GM18861 (cell line): ENCODE results near the gene KCTD15.

Experiments used
- ATAC-seq: cut with Tn5 transposase; IDR thresholded peaks from one replicate; pipeline ENCODE4 v1.9.1; 2021; ENCODE audit not compliant: unreplicated experiment

Gene KCTD15

DNA sequence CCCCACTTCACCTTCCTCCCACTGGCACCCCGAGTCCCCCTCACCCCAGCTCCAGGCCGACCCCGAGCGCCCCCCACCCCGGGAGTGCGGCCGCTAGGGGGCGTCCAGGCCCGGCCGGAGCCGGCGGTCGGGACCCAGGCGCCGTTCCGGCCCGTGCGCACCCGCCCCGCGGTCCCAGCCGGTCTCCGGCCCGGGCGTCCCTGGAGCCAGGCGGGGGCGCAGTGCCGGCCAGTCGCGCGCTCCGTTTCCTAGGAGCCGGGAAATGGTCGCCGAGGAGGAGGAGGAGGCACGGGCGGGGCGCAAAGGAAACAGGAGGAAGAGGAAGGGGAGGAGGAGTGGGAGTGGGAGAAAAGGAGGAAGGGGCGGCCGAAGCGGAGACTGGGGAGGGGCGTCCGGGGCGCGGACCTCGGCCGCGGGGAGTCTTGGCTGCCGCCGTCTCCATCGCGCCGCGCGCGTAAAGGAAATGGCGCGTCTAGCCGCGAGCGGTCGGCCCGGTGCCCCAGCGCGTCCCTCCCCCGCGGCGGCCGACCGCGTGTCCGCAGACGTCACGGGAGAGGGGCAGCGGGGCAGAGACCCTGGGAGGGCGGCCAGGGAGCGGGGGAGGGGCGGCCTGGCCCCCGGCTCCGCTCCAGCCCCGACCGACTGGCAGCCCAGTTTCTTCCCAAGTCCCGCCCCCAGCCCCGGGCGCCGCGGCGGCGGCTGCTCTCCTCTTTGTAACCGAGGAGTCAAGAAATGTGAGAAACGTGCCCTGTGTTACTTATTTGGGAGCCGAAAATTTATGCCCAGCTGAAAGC, 1.1 kb upstream of the KCTD15 start:
- ATAC-seq = no peak

DNA sequence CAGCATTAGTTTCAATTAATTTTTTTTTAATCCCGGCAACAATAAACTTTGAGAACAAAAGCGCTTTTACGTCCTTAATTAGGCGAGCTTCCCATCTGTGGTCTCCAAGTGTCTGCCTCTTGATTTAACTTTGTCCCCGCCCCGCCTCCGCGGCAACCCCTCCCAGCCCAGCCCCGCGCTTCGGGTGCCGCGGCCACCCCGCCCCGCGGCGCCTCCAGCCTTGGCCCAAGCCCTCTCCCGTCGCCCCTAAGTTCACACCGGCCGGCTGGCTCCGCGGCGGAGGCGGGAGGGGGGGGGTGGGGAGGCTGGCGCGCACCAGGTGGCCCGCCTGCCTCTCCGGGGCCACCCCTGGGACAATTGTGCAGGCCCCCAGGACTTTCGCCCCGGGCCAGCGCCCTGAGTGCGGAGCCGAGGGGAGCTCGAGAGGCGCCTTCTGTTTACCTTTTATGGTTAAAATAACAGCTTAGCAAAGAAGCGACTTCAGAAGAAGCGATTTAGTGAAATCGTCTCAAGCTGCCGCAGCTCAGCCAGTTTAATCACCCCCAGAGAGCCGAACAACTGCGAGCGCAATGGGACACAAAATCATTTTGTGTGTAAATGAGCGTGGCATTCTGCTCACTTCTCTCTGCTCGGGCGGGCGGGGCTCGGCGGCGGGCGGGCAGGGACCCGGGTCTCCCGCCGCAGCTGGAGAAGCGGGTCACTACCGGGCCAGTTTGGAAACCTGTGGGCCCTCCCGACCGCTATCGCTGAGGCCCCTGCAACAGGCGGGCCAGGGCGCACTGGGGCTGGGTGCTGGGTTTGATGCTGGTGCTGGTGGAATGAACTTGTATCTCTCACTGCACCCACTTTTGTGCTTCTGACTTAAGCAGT, 1.4 kb downstream of the KCTD15 start:
- no peak for ATAC-seq

DNA sequence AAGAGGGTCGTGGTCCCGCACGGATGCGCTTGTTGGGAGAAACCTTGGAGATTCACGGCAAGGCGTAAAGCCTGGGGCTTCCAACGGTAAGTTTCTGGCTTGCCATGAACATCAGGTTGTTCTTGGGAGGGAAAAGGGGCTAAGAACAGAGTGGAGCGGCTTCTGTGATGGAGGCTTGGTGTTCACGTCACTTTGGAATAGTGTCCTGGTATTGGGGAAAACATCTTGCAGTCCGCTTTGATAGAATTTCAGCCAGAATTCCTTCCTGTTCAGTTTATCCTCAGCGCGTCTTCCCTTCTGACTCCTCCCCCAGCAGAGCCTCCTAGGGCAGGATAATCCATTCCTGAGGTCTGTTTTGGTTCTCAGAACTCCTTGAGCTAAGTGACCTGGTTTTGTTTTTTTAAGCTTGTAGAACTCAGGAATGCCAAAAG, 2.0 kb downstream of the KCTD15 start:
- no peak for ATAC-seq

DNA sequence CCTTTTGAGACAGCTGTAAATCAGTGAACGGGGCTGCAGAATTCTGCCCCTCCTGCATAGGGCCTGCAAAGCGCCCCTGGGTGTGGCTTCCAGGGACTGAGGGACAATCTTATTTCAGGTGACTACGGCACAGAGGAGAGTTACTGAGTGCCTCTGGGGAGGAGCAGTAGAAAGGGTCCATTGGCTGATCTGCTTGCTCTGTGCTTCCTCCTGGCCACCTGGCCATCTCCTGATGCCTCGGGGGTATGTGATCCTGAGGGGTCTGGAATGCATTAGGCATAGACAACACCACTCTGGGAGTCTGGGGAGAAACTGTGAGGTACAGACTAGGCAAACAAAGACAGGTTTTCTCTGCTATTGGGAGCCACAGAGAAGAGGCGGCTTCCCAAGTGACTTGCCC, 2.8 kb downstream of the KCTD15 start:
- no peak for ATAC-seq

DNA sequence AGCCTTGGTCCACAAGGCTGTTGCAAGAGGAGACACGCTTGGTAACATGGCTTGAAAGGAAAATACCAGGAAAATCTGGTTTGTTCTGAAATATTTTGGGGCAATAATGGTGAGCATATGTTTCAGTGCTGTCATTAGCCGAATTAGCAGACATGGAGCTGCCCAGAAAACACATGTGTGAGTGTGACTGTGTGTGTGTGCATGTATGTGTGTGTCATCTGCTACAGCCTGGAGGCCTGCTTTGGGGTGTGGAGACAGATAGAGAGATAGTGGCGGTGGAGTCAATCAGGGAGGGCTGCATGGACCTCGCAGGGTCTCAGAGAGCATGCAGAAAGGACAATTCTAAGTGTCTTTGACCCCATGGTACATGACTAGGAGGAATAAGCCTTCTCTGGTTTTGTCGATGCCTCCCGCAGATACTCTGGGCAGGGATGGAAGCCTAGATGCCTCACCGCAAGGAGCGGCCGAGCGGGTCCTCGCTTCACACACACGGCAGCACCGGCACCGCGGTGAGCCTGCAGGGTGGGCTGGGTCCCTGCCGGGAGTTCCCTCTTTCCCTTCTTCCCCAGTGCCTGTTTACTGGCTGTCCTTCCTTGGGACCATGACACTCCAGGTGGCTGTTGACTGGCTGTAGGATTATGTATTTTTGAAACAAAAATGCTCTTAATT, 3.5 kb downstream of the KCTD15 start:
- ATAC-seq = no peak

DNA sequence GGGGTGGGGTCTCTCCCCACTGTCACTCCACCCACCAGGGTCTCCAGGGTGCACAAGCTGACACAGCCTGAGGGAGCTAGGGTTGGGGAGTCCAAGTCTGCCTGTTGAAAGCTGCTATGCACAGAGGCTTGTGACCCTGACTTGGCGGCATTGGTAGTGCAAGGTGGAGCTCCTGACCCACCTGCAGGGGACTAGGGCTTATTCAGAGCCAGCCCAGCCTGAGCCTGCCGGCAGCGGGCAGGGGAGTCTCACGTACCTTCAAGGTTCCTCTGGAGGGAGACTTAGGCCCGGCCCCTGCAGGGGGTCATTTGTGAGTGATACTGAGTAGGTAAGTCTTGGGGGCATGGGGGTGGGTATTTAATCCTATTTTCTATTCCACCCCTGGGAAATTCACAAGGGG, 4.7 kb downstream of the KCTD15 start:
- no peak for ATAC-seq

DNA sequence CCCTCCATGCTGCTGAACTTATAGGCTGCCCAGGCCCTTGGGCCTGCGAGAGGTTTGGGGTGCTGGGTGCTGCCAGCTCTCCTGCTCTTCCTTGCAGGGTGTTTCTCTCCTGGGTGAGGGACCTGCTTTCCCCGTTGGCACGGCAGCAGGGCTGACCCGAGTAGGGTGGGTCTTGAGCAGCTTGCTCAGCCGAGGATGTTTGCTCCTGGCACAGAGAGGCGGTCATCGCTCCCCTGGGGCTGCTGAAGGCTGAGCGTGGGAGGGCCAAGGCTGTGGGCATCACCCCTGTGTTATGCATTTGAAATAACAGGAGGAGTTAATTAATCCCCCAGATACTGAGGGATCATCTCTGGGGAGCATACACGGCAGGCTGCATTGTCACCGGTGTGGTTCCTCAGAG, 5.3 kb downstream of the KCTD15 start:
- ATAC-seq = no peak

DNA sequence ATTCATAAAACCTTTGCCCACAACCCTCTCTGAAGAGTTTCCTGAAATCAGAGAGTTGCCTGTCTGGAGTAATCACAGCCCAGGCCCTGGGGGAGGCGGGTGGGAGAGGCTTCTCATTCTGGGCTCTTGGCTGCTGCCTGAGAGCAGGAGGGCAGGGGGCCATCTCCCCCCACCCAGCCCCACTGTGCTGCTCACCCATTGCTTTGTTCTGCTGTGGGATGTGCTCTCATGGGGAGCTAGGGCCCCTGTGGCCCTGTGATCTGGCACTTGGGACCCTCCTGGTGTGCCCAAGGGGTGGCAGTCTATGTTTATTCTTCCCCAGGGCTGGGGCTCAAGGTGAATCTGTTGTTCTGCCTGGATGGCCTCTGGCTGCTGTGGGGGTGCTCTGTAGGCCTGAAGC, 6.1 kb downstream of the KCTD15 start:
- ATAC-seq = no peak

DNA sequence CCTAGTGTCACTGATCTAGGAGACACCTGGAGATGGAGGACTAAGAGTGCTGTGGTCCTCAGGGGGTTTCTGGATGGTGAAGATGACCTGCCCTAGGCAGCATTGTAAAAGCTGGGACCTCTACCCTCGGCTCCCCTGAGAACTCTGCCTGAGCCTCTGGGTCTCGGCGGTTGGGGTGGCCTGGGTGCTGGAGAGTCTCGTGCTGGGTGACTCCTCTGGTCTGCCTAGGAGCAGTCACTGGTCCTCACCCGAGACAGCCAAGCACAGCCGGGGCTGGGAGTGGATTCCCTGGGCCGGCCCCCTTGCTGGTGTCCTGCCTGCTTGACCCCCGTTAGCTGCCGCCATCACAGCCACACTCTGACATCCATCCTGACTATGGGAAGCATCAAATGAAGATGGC, 6.7 kb downstream of the KCTD15 start:
- no peak for ATAC-seq

DNA sequence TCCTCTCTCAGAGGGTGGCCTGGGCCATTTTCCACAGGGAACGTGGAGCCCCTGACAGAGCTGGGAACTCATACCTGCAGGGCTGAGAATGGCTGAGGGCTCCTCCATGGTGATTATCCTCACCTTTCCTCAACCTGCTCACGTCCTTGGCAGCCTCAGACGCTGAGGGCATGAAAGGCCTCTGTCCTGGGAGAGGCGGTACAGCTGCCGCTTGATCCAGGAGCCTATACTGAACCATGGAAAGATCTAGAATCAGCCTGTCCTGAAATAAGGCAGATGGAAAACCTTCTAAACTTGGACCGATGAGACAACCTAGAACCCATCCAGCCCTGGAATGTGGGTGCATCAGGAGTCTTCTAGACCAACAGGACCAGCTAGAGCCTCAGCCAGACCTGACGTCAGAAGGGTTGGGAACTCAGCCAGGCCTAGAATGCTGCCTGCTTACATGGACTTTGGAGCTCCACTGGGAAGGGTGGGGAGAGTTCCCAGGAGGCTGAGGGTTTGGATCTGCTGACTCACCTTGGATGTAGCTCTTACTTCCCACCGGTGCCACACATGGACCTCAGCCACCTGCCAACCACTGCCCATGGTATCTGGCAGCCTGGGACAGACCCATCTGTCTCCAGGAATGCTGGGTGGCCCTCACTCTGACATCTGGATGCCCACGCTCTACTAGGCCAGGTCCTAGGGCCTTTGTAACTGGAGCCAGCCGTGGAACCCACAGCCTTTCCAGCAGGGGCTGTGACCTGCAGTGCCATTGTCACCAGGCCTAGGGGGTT, 7.5 kb downstream of the KCTD15 start:
- ATAC-seq = no peak

DNA sequence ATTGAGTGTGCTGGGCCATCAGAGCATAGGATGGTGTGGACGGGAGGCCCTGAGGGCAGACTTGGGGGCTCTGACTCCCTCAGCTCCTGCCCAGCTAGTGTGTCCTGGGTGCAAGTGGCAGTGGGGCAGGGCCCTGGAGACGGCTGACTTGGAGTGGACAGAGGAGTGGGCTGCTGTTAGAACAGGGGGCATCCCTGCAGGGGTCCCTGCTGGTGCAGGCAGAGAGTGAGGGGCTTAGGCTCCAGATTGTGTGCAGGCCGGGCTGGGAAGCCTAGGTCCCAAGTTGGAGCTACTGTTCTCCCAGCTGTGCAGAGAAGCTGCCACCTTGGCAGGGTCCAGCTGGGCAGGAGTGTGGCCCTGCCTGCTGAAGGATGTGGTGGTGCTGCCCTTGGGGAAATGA, 8.6 kb downstream of the KCTD15 start:
- no peak for ATAC-seq

DNA sequence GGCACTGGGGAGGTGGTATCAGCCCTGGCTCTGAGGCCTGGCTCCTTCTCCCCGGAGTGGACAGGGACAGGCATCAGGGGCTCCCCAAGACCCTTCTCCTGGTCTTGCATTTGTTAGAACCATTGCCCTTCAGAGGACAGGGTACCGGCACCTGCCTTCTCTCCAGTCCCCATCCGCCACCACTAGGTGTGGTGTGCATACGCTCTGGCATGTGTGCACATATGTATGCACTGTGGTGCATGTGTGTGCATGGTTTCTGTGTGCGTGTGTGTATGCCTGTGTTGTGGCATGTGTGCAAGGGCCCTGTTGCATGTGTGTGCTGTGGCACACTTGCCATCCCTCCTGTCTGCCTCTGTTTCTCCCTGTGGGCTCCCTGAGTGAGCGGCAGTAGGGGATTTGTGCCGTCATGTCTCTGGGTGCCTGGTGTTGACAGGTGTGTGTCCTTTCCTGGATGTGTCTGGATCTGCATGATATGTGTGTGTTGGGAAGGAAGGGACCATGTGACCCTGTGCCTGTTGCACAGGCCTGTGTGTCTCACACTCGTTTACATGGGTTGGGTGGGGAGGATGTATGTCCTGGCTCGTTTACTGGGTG, 9.3 kb downstream of the KCTD15 start:
- no peak for ATAC-seq

DNA sequence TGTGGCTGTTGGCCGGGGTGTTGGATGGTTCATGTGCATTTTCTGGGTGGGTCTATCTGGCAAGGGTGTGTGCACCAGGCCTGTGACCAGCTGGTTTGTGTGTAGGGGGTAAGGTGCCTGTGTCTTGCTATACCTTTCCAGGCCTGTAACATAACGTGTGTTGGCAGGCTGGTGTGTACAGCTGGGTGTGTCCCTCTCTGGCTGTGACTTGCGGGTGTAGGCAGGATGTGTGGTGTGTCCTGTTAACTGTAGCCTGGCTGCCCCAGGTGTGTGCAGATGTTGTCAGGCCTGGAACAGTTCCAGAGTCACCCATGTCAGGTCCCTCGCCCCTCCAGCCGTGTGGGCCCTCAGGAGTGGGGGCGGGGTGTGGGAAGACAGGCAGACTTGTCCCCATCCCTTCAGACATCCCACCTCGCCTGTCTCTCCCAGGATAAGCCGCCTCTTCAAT, 9.8 kb downstream of the KCTD15 start:
- ATAC-seq = no peak

DNA sequence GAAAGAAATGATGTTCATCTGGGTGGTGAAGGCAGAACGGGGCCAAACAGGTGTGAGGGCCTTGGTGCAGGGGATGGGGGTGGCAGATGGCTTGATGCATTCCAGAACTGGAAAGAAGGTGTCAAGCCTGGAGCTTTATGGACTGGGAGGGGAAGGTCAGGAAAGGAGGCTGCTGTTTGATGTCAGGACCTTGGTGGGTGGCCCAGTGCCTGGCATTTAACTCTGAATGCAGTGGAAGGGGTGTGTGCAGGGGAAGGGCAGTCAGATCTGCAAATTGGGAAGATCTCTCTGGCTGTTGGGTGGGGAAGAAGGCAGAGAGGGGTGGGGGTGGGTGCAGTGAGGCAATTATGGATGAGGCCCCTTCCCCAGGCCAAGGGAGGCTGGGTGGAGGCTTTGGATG, 11.7 kb downstream of the KCTD15 start:
- ATAC-seq = no peak

DNA sequence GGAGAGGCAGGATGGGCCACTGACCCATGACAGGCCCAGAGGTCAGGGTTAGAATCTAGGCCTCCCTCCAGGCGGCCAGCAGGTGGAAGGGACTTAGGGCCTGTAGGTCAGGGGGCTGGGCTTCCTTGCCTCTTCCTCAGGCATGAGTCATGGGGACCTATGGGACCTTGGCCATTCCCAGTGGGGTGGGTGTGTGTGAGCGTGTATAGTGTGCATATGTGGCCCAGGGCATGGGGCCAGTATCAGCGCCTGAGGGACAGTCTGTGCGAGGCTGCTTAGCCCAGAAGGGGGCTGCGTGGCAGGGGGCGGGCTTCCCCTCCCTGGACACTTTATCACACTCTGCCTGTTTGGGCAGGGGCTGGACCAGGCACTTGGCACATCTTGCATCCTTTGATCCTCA, 13.3 kb downstream of the KCTD15 start:
- ATAC-seq = no peak

DNA sequence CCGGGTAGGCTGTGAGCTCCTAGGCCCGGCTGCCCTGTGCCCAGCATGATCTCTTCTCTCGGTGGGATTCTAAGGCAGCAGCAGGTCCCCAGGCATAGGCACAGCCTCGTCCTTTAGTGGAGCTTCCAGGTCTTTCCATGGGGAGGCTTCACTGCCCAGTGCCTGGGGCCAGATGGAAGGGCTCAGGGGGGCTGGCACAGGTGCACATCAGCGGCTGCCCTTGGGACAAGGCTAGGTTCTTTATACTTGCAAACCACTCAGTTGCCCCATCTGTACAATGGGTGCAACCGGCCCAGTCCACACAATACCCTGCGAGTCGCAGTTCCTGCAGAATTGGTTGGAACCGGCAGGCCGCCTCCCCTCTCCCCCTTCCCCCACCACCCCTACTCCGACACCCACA, 14.2 kb downstream of the KCTD15 start:
- no peak for ATAC-seq

DNA sequence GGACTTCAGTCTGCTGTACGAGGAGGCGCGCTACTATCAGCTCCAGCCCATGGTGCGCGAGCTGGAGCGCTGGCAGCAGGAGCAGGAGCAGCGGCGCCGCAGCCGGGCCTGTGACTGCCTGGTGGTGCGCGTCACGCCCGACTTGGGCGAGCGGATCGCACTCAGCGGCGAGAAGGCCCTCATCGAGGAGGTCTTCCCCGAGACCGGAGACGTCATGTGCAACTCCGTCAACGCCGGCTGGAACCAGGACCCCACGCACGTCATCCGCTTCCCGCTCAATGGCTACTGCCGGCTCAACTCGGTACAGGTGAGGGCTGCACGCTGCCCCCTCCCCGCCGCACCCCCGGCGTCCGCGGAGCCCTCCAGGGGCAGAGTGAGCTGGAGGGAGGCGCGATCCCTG, 14.6 kb downstream of the KCTD15 start:
- ATAC-seq = no peak

DNA sequence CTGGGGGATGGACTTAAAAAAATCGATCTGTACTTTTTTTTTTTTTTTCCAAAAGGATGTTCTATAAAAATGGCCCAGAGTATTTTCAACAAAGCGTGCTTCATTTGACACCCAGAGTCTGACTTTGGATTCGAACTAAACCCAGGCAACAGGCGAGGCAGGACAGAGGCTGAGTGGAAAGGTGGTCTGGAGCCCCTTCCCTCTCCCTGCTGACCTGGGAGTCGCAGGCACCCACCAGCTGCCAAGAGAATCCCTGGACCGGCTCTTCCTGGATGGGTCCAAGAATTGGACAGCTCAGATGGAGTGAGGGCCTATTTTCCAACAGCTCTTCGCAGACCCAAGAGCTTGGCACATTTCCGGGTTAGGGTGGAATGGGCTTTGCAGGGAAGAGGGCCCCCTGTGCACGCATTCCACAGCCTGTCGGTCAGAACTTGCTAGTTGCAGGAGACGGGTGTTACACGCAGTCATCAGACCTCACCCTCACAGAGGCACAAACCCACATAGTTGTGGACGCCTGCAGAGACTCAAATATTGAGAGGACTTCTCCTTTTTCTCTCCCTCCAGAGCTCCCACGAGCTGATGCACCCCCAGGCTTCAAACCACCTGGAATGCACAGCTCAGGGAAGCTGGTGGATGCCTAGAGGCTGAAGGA, 15.2 kb downstream of the KCTD15 start:
- ATAC-seq = no peak

DNA sequence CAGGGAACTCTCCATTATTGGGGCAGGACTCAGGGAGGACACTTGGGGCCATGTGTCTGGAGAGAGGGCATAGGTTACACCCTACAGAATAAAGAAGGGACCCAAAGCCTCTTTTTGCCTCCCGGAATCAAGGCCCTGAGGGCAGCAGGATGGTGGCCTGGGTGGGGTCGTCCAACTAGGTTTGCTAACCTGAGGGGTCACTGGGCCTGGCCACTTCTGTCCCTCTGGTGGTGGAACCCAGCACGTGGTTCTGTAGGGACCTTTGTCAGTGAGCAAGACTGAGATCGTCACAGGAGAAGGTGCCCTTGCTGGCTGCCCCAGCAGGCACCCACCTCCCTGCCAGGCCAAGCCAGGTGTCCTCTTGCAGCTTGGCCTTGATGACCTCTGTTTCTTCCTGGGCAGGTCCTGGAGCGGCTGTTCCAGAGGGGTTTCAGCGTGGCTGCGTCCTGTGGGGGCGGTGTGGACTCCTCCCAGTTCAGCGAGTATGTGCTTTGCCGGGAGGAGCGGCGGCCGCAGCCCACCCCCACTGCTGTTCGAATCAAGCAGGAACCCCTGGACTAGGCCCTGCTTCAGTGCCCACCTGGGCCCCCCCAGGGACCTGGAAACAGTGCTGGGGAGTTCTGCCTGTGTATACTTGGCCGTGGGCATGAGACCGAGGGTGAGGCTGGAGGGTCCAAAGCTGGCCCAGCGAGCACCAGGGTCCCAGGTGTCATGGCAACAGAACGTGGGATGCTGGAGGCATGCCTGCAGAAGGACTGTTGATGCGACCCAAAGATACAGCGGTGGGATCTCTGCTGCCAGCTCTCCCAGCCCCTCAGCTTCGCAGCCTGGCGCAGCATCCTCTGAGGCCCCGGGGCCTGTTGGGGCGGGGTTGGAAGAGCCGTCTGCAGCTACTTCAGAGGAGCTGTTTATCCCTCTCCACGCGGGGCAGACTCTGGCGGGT, 16.0 kb downstream of the KCTD15 start:
- ATAC-seq = no peak
